ENCODE results near the gene CUL3.
"Not testable (repeated sequence)": the region's sequence is repeated elsewhere in the genome, so short reads cannot be mapped to it uniquely, and the experiment has no call there.

CUL3 gene

DNA sequence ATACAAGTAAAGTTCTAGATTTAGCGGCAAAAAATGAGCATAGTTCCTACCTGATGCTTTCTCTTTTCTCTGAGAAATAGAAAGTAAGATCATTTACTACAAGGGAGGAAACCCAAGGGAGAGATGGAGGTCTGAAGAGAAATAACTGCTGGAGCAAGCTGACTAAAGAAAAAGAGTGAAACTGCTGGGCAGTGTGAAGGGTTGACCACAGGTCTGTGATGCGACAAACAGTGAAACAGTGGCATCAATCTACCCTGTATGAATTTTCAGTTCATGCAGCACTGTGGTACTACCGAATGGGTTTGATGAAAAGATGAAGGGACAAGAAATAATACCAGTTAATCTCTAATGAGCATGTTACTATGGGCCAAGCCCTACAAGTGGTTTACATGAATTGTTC is 52.2 kb downstream of the CUL3 start:
- no peak for DNase-seq

DNA sequence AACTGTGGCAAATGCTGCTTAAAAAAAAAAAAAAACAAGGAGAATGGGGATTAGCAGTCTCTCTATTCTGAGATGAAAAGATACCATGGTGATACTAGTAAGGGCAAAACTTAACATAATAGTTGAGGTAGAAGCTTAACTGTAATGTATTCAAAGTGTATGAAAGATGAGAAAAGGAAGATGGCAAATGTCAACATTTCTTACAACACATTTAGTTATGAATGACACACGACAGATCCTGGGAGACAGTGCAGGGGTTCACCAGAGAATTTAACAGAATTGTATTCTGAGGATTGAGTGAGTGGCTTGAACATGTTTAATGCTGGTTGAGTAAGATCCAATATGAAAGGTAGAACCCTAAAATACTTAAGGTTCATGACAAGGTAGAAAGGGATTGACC is 52.7 kb downstream of the CUL3 start:
- no peak for DNase-seq

DNA sequence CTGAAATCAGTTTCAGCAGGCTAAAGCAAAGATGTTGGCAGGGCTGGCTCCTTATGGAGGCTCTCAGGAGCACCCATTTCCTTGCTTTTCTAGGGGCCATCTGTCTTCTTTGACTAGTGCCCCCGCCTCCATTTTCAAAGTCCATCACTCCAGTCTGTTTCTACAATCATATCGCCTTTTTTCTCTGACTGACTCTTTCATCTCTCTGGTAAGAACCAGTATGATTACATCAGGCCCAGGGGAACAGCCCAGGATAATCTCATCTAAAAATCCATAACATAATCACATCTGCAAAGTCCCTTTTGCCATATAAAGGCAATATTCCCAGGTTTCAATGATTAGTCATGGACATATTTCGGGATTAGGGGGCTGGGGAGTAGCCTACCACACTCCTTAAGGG is 57.0 kb downstream of the CUL3 start:
- DNase-seq: no peak

DNA sequence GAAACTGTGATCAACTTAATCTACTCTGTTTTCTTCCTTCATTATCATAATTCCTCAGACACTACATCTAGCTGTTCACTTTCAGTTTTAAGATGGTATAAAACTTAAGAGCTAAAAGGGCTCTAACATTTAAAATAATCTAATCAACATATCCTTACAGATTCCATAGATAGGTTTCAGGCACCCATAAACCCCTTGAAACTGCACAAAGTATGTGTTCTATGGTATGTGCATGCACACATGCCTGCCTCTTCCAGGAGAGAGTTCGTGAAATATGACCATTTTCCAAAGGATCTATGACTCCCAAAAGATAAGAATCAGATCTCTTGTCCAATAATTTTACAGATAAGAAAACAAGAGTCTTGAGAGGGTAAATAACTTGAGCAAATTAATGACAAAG is 59.4 kb downstream of the CUL3 start:
- no peak for DNase-seq

DNA sequence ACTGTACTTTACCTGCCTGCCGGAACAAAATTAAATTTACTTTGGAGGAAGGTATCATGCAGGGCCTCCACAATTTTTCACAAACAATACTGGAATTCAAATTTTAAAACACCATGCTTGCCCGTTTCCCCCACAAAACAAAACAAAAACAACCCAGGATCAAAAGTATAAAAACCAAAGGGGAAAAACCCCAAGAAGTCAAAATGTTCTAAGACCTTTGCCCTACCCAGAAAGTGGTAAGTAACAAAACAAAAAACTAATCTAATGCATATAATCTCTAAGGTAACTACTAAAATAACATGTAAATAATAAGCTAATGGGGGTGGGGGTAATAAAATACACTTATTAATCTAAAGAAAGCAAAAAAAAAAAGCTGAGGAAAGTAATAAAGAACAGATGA is 60.5 kb downstream of the CUL3 start:
- DNase-seq: no peak

DNA sequence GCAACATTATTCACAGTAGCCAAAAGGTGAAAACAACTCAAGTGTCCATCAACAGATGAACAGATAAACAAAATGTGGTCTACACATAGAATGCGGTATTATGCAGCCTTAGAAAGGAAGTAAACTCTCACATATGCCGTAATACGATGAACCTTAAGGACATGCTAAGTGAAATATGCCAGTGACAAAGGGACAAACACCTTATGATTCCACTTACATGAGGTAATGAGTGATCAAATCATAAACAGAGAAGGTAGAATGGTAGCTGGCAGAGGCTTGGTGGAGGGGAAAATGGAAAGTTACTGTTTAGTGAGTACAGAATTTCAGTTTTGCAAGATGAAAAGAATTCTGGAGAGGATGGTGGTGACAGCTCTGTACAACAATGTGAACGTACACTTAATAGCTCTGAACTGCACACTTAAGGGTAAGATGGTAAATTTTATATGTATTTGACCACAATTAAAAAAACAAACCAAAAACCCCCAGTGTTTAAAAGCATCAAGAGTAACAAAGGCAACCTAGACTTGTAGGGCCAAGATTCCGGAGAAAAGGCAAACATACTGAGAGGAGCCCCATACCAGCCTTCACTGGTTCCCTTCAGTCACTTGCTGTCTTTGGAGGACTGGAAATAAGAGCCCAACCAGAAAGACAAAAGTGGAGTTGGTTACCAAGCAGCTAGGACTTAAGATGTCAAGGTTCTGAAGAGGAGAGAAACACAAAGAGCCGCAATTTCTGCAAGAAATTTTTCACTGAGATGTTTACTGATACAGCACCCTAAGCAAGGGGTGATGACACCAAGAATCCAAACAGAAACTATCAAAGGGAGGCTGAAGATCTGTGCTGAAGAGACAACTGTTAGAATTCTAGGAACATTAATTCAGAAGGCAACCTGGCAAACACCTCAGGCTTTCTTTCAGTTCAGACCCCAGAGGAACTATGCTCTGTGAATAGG is 61.3 kb downstream of the CUL3 start:
- DNase-seq: no peak

DNA sequence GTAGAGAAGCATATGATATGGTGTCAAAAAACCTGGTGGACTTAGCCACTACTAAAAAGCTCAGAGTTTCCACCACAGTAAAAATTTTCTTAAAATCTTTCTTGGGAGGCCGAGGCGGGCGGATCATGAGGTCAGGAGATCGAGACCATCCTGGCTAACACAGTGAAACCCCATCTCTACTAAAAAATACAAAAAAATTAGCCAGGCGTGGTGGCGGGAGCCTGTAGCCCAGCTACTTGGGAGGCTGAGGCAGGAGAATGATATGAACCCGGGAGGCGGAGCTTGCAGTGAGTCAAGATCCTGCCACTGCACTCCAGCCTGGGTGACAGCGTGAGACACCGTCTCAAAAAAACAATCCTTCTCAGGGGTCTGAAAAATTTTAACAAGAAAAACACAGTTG is 62.7 kb downstream of the CUL3 start:
- DNase-seq: not testable (repeated sequence)

DNA sequence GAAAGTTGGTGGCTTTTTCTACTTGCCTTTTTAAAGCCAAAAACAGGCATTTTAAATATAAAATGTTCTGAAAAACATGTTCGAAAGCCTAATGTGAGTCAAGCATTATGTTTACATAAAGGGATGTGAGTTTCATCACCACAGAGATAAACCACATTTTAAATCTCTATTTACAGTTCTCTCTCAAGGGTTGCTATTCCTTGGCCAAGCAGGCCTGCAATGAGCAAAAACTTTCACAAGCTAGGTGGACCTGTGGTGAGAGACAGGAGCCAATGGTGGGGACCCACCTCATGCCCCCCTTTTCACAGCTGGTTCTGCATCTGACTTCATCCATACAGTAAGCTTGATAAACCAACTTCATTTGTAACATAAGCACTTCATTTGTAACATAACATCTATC is 65.1 kb downstream of the CUL3 start:
- DNase-seq: no peak

DNA sequence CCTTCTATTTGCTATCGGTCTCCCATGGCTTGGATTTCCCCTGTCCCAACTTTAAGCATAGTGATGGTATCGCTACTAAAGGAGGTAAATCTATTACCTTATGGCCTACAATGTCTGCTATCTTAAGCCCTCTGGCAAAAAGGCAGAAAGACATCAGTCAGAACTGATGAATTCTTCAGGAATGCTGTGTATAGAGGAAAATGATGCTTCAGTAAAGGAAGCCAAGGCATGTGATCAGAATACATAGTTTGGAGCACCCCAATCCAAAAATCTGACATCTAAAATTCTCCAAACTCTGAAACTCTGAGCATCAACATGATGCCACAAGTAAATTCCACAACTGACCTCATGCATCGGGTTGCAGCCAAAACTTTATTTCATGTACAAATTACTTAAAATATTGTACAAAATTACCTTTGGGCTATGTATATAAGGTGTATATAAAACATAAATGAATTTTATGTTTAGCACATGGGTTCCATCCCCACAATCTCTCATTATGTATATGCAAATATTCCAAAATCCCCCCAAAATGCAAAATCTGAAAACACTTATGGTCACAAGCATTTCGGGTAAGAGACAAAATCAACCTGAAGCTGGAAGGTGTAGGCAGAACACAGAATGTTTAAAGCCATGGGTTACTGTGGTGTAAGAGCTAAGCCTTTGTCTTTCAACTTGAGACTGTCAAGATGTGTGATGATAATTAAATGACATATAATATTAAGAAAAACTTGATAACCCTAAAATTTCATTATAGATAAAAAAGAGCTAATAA is 66.2 kb downstream of the CUL3 start:
- no peak for DNase-seq

DNA sequence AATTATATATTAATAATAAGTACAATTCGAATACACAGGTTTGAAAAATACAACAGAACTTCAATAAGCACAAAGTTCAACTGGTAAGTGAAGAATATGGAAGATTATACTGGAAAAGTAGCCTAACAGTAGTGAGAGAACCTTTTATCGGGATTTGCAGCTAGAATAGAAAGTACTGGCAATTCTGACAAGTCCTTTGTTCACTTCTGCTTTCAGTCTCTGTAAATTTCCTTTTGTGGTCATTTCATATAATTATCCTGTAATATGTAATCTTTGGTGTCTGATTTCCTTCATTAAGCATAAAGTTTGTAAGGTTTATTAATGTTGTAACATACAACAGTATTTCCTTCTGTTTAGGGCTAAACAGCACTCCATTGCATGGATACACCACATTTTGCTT is 67.2 kb downstream of the CUL3 start:
- no peak for DNase-seq

DNA sequence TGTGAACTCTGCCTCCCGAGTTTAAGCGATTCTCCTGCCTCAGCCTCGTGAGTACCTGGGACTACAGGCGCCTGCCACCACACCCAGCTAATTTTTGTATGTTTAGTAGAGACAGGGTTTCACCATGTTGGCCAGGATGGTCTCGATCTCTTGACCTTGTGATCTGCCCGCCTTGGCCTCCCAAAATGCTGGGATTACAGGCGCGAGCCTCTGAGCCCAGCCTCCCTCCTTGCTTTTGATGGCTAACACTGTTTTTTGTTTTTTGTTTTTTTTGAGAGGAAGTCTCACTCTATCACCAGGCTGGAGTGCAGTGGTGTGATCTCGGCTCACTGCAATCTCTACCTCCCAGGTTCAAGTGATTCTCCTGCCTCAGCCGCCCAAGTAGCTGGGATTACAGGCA is 68.8 kb downstream of the CUL3 start:
- not testable (repeated sequence) for DNase-seq

DNA sequence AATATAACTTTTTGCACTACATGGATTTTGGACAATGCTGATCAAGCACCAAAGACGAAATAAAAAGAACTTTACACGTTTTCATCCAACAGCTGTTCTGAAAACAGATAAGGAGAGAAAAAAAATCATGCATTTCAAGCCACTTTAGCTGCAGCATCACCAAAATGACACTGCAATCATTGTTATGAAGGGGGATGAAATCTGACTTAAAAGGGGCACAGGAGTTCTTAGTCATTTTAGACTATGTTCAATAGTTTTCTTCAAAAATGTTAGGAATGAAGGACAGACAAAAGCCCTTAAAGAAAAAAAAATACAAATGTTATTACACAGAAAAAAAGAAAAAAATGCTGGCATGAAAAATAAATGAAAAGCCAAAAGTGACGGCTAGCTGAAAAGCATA is 71.2 kb downstream of the CUL3 start:
- no peak for DNase-seq

DNA sequence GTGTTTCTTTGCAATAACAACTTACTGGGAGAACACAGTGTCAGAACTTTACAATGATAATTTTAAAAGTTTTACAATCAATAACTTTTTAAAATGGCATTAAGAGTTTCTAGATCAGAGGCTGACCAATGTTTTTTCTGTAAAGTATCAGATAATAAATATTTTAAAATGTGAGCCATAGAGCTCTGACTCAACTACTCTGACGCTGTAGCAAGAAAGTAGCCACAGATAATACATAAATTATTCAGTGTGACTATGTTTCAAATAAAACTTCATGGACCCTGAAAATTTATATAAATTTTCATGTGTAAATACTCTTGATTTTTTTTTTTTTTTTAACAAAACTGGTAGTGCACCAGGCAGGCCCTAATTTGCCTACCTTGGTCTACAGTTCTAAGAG is 77.4 kb downstream of the CUL3 start:
- no peak for DNase-seq

DNA sequence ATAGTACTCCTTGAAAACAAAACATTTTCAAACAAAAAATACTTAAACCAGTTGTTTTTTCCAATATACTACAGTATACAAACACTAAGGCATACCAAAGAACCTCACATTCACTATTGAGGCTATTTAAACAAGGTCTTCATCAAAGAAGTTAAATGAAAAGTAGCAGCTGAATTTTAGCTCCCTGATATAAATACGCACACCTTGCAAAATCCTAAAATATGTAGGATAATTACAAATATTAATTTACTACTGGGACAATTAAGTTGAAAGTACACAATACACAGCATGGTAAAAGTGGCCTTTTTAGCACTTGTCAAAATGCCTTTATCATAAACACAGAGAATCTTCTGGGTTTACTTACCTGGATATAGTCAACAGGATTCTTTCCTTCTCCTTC is 78.7 kb downstream of the CUL3 start:
- no peak for DNase-seq

DNA sequence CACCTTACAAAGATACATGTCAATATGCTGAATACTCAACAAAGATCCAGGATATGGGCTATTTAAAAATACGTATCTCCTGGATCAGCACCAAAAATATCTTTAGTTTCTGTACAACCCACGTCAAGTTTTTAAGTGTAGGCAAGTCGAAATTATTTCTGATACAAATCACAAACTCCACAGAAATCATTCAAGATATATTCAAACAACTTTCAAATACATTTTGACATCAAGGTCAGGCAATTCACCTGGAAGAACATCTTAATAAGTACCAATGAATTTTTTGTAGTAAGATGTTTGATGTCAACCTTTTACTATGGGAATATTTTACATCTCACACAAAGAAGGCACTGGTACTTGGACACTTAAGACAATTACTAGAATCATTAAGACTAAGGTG is 86.2 kb downstream of the CUL3 start:
- DNase-seq: no peak

DNA sequence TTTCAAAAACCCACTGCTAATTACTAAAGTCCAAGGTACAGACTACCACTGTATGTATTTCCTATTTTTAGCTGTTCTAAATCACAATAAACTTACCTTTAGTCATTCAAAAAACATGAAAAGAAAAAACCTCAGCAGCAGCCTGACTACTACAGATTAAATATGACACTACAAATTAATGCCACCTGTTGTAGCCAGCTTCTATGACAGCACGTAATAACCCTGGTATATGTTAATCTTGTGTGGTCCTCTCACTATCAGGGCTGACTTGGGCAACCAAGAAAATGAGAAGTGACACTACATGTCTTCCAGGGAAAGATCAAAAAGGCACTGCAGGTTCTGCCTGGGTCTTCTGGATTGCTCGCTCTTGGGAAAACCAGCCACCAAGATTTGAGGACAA is 92.6 kb downstream of the CUL3 start:
- DNase-seq: no peak

DNA sequence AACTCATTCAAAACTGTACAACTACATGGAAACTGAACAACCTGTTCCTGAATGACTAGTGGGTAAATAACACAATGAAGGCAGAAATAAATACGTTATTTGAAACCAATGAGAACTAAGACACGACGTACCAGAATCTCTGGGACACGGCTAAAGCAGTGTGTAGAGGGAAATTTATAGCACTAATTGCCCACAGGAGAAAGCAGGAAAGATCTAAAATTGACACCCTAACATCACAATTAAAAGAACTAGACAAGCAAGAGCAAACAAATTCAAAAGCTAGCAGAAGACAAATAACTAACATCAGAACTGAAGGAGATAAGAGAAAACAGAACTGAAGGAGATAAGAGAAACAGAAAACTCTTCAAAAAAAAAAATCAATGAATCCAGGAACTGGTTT is 97.2 kb downstream of the CUL3 start:
- not testable (repeated sequence) for DNase-seq

DNA sequence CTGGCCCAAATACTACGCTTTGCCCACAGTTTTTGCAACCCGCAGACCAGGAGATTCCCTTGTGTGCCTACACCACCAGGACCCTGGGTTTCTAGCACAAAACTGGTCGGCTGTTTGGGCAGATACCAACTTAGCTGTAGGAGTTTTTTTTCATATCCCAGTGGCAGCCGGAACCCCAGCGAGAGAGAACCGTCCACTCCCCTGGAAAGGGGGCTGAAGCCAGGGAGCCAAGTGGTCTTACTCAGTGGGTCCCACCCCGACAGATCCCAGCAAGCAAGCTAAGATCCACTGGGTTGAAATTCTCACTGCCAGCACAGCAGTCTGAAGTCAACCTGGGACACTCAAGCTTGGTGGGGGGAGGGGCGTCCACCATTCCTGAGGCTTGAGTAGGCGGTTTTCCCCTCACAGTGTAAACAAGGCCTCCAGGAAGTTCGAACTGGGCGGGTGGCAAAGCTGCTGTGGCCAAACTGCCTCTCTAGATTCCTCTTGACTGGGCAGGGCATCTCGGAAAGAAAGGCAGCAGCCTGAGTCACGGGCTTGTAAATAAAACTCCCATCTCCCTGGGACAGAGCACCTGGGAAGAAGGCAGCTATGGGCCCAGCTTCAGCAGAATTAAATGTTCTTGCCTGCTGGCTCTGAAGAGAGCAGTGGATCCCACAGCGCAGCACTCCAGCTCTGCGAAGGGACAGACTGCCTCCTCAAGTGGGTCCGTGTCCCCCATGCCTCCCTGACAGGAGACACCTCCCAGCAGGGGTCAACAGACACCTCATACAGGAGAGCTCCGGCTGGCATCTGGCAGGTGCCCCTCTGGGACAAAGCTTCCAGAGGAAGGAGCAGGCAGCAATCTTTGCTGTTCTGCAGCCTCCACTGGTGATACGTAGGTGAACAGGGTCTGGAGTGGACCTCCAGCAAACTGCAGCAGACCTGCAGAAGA is 99.8 kb downstream of the CUL3 start:
- not testable (repeated sequence) for DNase-seq

DNA sequence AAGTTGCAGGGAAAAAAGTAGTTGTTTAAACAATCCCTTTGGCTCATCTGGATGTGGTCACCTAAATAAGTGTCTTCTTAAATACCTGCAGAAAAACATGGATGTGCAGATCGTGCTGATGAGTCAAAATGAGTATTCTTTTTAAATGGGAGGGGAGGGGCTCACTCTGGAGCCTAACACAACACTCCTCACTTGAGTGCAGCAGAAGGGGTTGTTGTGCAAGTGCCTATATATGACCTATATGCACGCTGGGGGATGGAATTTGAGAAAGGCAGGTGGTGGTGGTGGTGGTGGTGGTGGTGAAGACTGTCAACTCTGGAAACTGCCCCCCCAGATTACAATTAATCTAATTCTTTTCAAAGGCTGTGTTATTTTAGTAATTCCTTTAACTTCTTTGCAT is 105.3 kb downstream of the CUL3 start:
- DNase-seq: no peak

DNA sequence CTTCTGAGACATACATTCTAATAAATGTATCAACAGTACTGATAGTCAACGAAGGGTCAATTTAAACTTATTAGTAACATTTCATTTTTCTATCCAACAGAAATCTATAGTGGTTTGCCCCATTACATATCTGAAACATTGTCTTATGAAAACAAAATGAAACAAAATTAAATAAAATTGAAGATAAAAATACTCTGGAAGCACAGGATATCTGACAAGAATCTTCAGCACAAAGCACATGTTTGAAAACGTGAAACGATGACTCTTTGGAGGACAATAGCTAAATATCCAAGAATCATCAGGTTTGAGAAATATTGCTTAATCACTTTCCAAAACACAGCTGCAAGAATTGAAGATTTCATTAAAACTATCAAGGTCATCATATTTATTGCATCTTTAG is 112.3 kb downstream of the CUL3 start:
- no peak for DNase-seq

DNA sequence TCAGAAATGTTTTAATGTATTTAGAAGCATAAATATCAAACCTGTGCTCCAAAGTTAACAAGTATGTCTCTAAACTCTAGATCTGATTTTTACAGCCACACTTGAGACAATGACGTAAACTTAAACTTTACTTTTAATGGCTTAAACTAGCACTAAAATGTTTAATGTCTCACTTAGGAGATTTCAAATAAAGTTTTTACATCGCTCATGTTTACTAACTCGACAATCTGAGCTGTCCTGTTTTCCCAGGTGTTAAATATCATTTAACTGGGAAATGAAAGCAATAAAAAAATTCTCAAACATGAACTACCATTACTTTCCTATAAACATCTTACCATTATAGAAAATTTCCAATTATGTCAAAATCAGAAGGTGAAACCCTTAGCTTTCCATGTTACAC is 113.0 kb downstream of the CUL3 start:
- no peak for DNase-seq

DNA sequence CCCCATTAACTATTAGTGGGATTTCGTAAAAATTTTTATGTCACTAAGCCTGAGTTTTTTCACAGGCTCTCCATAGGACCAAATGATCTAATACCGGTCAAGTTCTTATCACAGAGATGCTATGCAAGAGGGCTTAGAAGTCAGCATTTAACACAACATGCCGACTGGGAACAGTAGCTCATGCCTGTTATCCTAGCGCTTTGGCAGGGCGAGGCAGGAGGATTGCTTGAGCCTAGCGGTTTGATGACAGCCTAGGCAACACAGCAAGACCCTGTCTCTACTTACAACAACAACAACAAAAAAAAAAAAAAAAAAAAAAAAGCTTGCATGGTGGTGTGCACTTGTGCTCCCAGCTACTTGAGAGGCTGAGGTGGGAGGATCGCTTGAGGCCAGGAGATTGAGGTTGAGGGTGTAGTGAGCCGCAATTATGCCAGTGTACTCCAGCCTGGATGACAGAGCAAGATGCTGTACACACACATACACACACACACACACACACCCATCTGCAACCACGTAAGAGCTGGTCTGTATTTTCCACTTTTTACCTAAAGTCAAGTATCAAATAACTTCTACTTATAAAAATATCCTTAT is 115.7 kb downstream of the CUL3 start:
- no peak for DNase-seq
